A549 treated with Mapracorat at 1 μM for 4 hours (cell line): ENCODE results near the gene RNF141. TPM values are rescaled to one million over a fixed set of nuclear protein-coding genes. Genes with fewer than 3 reads are reported as not detected.

Source experiments
- total RNA-seq: library from RNA; stranded (reverse); fragments of 200-300 nt; extraction: Qiagen RNA extraction; gene quantifications from 5 replicates; pipeline ENCODE4 v1.2.3, GENCODE V29; 2022

Gene RNF141, protein sequence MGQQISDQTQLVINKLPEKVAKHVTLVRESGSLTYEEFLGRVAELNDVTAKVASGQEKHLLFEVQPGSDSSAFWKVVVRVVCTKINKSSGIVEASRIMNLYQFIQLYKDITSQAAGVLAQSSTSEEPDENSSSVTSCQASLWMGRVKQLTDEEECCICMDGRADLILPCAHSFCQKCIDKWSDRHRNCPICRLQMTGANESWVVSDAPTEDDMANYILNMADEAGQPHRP
- 18.1 to 31.2 TPM (median 25.8 TPM) in 5 replicates for total RNA-seq

DNA sequence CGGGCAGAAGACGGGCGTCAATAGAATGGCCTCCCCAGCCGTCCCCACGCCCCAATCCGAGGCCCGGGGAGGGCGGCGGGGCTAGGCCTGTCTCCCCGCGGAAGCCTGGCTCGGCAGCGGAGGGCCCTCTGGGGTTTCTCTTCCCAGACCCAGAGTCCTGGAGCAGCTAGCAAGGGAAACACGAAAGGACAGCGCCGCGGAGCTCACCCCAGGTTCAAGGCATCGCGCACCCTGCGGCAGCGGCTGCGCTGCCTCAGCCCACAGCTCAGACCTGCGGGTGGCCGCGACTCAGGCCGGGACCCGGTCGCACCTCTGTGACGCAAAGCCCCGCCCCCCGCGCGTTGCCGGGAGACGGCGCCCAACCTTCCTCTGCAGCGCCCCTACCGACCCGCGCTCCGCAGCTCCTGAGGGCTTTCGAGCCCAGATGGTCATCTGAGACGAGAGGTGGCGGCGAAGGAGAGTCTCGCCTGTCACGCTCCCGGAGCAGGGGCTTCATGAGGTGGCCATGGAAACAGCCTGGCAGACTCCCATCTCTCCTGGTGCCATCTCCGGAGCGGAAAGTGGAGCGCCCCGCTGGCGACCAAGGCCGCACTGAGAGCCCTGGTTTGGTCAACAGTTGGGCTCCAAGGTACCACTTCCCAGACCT lies at the start of gene RNF141:
TSS of gene RNF141 (minus strand) at position 273 of the 646 bp plus-strand sequence. CDS start 7,029 bp downstream, outside the sequence.

DNA sequence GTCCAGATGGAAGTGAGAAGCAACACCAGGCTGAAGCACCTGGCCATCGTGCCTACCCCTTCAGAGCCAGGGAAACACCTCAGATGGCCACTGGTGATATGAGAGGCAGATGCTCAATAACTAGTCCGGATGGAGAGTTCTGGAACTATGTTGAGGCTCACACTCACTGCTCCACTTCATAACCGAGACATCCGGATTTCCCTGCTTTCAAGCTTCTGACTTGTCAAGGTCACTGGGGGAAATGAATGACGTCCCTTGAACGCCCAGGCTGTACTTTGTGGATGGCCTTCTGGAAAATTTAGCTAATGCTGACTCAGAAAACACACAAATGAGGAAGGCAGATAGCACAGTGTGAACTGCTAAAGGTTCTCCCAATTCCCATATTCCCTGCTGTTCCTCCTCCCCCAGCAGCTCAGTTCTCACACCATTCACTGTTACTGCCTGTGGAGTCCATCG lies 27.5 kb upstream of the RNF141 start, which contains the start of gene LYVE1:
TSS of gene LYVE1 (minus strand) at position 180 of the 456 bp plus-strand sequence. CDS start at position 47, 133 bp downstream.

Other genes starting within 250 kb of the RNF141 start
- 10.3 to 13.5 TPM (median 13.2 TPM) in 5 replicates for gene SBF2, start 247.0 kb downstream of the RNF141 start, total RNA-seq
- 80.0 to 155 TPM (median 104 TPM) in 5 replicates for gene ADM, start 236.1 kb downstream of the RNF141 start, total RNA-seq
- 6.6 to 8.4 TPM (median 7.4 TPM) in 5 replicates for gene AMPD3, start 85.9 kb downstream of the RNF141 start, total RNA-seq
- gene LYVE1, start 27.5 kb upstream of the RNF141 start, total RNA-seq: 0.20 to 0.77 TPM (median 0.48 TPM) in 5 replicates
- gene IRAG1, start 152.6 kb upstream of the RNF141 start, total RNA-seq: 0.05 to 0.13 TPM (median 0.08 TPM) in 4 of 5 replicates, not detected in the other
- 21.2 to 24.7 TPM (median 23.8 TPM) in 5 replicates for gene CTR9, start 210.1 kb upstream of the RNF141 start, total RNA-seq